ENCODE results near the gene KIAA0319L. TPM values are rescaled to one million over a fixed set of nuclear protein-coding genes. Genes with fewer than 3 reads are reported as not detected.

KIAA0319L gene
- total RNA-seq, 2 donors from 2014 or later = 62.4 to 62.6 TPM

DNA sequence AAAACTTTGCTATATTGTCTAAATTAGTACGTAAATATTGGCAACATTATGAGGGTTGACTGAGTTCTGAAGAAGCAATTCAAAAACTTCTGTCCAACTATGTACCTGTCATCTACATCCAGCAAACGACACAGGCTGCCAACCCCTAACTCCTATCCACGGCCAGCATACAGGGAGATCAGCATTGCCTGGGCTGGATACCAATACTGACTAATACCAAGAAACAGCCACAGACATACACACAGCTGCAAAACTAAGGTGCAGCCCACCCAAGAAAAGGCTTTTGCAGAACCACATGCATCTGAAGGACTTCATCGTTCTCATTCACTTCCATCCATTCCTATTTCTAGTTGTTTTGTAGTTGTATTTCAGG is 2.0 kb downstream of the KIAA0319L start:
- peaks cover 9% of the 10 kb centered on the region for H3K36me3 ChIP-seq
- peaks cover 13 to 39% of the 10 kb centered on the region in 2 donors for H3K4me1 ChIP-seq (ENCODE audit: control insufficient read depth in 1 of 2, low read depth in 2 of 2)
- no peak overlapping the region for H3K4me3 ChIP-seq
- ATAC-seq (ENCODE audit: insufficient number of reproducible peaks, low FRiP score, low read depth) (no peak), DNase-seq (ENCODE audit: low spot score) (no peak)
- no peaks in the 10 kb centered on the region for H3K27me3 ChIP-seq (replicated peaks; ENCODE audit: insufficient read depth)
- H3K27ac ChIP-seq = no peak overlapping the region
- TF ChIP-seq, protein P1, sequence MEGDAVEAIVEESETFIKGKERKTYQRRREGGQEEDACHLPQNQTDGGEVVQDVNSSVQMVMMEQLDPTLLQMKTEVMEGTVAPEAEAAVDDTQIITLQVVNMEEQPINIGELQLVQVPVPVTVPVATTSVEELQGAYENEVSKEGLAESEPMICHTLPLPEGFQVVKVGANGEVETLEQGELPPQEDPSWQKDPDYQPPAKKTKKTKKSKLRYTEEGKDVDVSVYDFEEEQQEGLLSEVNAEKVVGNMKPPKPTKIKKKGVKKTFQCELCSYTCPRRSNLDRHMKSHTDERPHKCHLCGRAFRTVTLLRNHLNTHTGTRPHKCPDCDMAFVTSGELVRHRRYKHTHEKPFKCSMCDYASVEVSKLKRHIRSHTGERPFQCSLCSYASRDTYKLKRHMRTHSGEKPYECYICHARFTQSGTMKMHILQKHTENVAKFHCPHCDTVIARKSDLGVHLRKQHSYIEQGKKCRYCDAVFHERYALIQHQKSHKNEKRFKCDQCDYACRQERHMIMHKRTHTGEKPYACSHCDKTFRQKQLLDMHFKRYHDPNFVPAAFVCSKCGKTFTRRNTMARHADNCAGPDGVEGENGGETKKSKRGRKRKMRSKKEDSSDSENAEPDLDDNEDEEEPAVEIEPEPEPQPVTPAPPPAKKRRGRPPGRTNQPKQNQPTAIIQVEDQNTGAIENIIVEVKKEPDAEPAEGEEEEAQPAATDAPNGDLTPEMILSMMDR (IDR thresholded peaks at IDR 0.05) = no peak
- H3K9me3 ChIP-seq = no peaks in the 10 kb centered on the region

DNA sequence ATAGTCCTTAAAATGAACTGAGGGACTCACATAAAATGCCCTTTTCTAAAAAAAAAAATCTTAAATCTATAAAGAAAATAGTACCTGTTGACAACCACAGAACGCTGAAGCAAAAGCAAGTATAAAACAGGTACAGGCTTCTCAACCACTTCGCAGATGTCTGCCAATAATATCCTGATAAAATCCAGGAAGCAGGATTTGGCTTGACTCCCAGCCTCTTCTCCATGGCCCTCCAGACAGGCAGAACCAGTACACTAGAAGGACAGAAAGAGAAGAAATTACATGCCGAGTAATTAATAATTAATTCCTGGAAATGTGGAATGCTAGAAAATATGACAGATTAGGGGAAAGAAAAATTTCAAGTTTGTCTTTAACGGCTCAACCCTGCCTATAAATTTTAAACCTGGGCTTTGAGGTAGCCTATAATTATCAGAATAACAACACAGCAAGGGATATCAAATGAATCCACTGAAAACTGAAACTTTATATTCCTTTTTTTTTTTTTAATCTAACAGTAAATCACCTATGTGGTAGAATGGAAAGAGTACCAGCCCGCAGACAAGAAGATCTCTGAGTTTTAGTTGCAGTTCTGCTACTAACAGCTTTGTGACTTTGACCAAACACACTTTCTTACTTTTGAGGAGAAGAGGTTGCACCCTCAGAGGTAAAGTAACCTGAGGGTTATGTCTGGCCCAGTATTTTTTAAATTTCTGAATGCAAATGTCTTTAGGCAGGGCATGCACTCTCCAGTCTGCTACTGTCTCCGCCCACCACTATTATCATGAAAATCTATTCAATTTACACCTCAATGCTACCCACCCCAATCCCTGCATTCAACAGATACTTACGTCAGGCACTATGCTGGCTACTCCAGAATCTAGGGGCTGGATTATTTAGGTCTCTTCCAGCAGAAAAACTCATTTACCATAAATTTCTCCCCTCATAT is 2.7 kb downstream of the KIAA0319L start:
- DNase-seq (ENCODE audit: low spot score) = no peak

DNA sequence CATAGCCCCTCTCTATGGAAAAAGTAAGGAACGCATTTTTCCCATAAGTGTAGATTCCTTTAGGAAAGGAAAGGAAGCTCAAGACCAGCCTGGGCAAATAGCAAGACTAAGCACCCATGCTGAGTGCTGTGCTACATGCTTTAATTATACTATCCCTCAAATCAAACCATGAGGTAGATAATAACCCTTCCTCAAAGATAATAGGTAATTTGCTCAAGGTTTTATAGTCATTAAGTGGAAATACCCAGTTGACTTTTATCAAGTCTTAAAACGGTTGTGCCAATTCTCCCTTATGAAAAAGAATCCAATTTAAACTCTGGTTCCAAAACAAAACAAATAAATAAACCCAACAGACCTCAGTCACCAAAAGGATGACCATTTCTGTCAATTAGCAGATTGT is 3.4 kb downstream of the KIAA0319L start:
- Histone ChIP-seq H3K36me3 (peaks cover 9% of the 10 kb centered on the region), H3K27me3 (replicated peaks; ENCODE audit: insufficient read depth) (no peaks in the 10 kb centered on the region), H3K4me3 (no peak overlapping the region), H3K4me1 (ENCODE audit: control insufficient read depth in 1 of 2, low read depth in 2 of 2) (peaks cover 13 to 38% of the 10 kb centered on the region in 2 donors), H3K9me3 (no peaks in the 10 kb centered on the region), H3K27ac (no peak overlapping the region)
- ATAC-seq (ENCODE audit: insufficient number of reproducible peaks, low FRiP score, low read depth) (no peak), DNase-seq (ENCODE audit: low spot score) (no peak)
- TF ChIP-seq, protein P1 (IDR thresholded peaks at IDR 0.05) = no peak

More for the DNA sequence above, 2.7 kb downstream of the KIAA0319L start:
- peaks cover 13 to 38% of the 10 kb centered on the region in 2 donors for H3K4me1 ChIP-seq (ENCODE audit: control insufficient read depth in 1 of 2, low read depth in 2 of 2)
- no peak overlapping the region for H3K27ac ChIP-seq
- no peaks in the 10 kb centered on the region for H3K27me3 ChIP-seq (replicated peaks; ENCODE audit: insufficient read depth)
- H3K36me3 ChIP-seq = peaks cover 9% of the 10 kb centered on the region
- H3K4me3 ChIP-seq = no peak overlapping the region
- ATAC-seq (ENCODE audit: insufficient number of reproducible peaks, low FRiP score, low read depth) = no peak
- H3K9me3 ChIP-seq = no peaks in the 10 kb centered on the region
- TF ChIP-seq, protein P1 (IDR thresholded peaks at IDR 0.05) = no peak

DNA sequence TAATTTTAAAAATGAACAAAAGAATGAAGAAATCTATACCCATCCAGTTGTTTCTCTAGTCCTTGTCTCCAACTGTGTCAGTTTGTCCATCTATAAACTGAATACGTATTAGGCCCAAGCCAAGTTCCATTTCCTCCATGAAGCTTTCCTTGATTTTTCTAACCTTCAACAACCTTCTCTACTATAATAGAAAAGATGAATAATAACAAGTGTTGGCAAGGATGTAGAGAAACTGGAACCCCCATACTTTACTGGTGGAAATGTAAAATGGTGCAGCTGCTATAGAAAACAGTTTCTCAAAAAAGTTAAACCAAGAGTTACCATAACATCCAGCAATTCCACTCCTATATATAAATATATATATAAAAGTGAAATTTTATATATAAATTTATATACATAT is 10.6 kb downstream of the KIAA0319L start:
- DNase-seq (ENCODE audit: low spot score) (no peak), ATAC-seq (ENCODE audit: insufficient number of reproducible peaks, low FRiP score, low read depth) (no peak)
- H3K27ac ChIP-seq = no peak overlapping the region
- peaks cover 0 to 15% of the 10 kb centered on the region in 2 donors for H3K4me1 ChIP-seq (ENCODE audit: control insufficient read depth in 1 of 2, low read depth in 2 of 2)
- TF ChIP-seq, protein P1 (IDR thresholded peaks at IDR 0.05) = no peak
- H3K9me3 ChIP-seq = no peaks in the 10 kb centered on the region
- H3K27me3 ChIP-seq (replicated peaks; ENCODE audit: insufficient read depth) = no peaks in the 10 kb centered on the region
- no peaks in the 10 kb centered on the region for H3K36me3 ChIP-seq
- H3K4me3 ChIP-seq = no peak overlapping the region

DNA sequence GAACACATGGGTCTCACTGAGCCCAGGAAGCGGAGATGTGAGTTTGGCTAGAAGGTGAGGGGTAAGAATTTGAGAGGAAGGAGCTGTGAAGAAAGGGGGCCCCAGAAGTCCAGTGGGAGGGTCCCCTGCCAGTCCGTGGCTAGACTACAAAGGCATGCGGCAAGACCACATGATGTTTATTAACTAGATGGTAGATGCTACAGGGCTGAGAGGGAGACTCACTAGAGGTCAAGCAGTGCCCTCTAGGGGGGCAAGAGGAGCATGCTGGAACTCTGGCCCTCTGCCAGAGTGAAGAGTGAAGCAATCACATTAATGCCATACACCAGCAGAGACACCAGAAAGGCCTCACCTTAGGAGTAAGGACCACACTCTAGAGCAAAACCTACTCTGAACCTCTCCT is 12.2 kb downstream of the KIAA0319L start:
- no peaks in the 10 kb centered on the region for H3K9me3 ChIP-seq
- ATAC-seq (ENCODE audit: insufficient number of reproducible peaks, low FRiP score, low read depth) = no peak

More for the DNA sequence above, 12.2 kb downstream of the KIAA0319L start:
- Histone ChIP-seq H3K27ac (no peak overlapping the region), H3K4me3 (no peak overlapping the region), H3K36me3 (no peaks in the 10 kb centered on the region), H3K27me3 (replicated peaks; ENCODE audit: insufficient read depth) (no peaks in the 10 kb centered on the region), H3K4me1 (ENCODE audit: control insufficient read depth in 1 of 2, low read depth in 2 of 2) (peaks cover 13 to 31% of the 10 kb centered on the region in 2 donors)
- DNase-seq (ENCODE audit: low spot score) = no peak
- TF ChIP-seq, protein P1 (IDR thresholded peaks at IDR 0.05) = no peak

All from thoracic aorta (tissue), 2 donors.